GM19035 (cell line): Measurements from ENCODE around the gene SPNS1.
"Not testable (repeated sequence)": the region's sequence is repeated elsewhere in the genome, so short reads cannot be mapped to it uniquely, and the experiment has no call there.

Experiments used
- ATAC-seq: cut with Tn5 transposase; IDR thresholded peaks from one replicate; pipeline ENCODE4 v1.9.1; 2021; ENCODE audit not compliant: unreplicated experiment

SPNS1 gene

DNA sequence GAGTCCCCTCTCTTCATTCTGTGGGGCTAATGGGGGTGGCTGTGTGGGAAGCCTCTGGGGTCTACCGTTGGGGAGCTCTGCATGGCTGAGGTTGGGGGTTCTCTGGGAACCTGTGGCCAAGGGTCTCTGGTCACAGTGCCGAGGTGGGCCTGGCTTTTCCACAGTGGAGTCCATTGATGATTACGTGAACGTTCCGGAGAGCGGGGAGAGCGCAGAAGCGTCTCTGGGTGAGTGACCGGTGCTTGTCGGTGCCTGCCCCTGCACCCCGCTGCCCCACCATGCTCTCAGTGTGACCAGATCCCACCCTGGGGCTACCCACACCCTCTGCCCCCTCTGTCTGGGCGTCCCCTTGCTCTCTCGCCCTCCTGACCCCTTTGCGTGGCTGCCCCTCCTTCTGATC is 14.8 kb downstream of the SPNS1 start:
- ATAC-seq: no peak

DNA sequence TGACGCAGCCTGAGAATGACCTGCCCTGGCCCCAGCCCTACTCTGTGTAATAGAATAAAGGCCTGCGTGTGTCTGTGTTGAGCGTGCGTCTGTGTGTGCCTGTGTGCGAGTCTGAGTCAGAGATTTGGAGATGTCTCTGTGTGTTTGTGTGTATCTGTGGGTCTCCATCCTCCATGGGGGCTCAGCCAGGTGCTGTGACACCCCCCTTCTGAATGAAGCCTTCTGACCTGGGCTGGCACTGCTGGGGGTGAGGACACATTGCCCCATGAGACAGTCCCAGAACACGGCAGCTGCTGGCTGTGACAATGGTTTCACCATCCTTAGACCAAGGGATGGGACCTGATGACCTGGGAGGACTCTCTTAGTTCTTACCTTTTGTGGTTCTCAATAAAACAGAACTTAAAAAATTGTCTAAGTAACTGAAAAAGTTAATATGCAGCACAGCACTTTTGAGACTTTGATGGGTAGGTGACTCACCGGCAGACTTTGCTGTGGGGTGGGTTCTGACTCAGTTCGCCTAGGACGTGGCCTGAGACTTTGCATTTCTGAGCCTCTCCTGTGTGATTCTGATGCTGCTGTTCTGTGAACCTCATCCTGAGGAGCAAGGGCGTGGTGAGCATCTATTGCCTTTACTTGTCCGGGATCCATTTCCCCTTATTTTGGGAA is 15.9 kb downstream of the SPNS1 start:
- no peak for ATAC-seq

DNA sequence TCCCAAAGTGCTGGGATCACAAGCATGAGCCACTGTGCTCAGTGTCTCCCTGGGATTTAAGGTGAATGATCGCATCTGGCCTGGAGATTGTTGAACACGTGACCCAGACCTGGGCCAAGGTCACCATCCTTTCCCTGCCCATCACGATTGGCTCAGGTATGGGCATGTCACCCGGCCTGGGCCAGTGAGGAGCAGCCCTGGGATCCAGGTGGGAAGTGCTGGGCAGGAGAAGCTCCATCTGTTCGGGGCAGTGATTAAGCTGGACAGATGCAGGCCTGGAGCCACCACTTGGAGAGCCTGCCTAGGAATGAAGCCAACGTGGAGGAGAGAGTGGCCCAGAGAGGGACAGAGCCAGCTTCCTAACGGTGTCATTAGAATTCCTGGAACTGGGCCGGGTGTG is 17.1 kb downstream of the SPNS1 start:
- no peak for ATAC-seq

DNA sequence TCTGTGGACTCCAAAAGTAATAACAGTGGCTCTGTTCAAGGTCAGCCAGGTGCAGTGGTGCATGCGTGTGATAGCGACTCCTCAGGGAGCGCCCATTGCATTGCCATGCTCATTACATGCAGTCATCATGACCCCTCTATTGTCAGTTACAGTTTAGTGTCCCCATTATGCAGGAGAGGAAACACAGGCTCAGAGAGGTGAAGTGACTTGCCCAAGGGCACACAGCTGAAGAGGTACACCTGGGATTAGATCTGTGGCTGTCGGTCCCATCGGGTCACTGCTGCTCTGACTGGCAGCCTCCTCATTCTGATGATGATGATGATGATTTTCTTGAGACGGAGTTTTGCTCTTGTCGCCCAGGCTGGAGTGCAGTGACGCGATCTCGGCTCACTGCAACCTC is 17.9 kb downstream of the SPNS1 start:
- ATAC-seq: no peak

DNA sequence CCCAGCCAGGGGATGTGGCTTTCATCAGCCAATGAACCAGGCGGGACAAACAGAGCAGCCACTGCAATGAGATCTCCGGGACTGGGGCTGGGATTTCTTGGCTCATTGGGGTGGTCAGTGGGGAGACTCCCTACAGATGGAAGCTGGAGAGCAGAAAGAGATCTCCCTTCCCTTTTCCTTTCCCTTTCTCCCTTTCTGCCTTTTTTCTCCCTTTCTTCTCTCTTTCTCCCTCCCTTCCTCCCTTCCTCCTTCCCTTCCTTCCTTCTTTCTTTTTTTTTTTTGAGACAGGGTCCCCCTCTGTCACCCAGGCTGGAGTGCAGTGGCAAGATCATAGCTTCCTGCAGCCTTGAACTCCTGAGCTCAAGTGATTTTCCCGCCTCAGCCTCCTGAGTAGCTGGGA is 24.3 kb downstream of the SPNS1 start:
- ATAC-seq: no peak

DNA sequence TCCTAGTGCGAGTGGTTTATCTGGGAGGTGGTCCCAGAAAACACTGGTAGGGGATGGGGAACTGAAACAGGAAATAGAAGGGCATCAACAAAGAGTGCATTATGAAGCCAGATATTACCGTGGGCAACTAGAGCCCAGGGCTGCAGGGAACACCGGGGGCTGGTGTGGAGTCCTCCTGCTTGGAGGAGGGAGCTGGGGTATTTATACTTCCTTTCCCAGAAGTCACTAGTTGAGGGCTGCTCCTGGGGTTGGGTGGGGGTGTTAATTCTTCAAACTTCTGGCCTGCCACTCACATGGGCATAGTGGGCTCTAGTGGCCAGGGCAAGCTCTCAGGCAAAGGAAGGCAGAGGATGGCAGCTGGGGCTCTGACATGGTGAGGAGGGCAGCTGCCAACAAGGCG is 25.0 kb downstream of the SPNS1 start:
- no peak for ATAC-seq

DNA sequence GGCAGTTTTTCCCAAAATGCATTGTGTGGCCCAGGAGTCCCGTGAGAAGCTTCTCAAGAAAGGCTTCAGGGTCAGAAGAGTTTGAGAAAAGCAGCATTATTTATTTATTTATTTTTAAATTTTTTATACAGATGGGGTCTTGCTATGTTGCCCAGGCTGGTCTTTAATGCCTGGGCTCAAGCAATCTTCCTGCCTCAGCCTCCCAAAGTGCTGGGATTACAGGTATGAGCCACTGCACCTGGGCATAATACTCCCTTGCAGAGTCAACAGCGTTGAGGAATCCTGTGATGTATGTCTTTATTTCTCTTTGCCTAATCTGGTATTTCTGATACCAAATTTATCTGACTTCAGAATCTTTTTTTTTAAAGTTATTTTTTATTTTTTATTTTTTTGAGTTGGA is 25.4 kb downstream of the SPNS1 start:
- no peak for ATAC-seq

DNA sequence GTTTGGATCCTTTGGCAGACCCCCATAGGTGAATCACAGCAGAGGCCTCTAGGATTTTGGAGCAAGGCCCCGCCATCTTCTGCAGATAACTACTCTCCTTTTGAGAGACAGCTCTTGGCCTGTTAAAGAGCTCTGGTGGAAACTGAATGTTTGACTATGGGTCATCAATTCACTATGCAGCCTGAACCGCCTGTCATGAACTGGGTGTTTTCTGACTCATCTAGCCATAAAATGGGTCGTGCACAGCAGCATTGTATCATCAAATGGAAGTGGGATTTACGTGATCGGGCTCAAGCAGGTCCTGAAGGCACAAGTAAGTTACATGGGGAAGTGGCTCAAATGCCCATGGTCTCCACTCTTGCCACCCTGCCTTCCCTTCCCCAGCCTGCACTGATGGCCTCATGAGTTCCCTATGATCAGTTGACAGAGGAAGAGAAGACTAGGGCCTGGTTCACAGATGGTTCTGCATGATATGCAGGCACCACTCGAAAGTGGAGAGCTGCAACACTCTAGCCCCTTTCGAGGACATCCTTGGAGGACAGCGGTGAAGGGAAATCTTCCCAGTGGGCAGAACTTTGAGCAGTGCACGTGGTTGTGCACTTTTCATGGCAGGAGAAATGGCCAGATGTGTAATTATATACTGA is 30.0 kb downstream of the SPNS1 start:
- not testable (repeated sequence) for ATAC-seq

DNA sequence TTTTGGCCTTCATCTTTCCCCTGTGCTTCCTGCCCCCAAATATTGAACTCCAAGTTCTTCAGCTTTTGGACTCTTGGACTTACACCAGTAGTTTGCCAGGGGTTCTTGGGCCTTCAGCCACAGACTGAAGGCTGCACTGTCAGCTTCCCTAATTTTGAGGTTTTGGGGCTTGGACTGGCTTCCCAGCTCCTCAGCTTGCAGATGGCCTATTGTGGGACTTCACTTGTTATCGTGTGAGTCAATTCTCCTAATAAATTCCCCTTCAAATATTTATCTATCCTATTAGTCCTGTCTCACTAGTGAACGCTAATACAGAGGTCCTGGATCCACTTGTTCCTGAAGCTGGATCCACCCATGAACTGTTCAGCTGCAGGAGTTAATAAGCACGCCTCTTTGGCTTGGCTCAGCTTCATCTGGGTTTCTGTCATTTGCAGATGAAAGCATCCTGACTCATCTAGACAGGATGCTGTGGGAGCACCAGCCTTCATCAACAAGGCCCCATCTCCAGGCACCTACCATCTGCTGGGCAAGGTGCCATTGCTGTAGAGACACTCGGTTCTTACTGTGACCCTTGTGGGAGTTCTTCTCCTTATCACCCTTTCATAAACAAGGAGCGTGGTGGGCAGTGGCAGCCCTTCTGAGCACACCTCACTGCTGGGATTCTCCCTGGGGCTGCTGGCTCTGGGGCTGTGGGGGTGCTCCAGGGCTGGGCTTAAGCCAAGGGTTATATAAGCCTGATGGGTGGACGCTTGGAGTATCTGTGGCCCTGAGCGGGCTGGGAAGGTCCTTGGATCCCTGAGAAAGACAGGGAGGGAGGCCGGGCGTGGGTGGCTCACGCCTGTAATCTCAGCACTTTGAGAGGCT is 33.4 kb downstream of the SPNS1 start:
- no peak for ATAC-seq

DNA sequence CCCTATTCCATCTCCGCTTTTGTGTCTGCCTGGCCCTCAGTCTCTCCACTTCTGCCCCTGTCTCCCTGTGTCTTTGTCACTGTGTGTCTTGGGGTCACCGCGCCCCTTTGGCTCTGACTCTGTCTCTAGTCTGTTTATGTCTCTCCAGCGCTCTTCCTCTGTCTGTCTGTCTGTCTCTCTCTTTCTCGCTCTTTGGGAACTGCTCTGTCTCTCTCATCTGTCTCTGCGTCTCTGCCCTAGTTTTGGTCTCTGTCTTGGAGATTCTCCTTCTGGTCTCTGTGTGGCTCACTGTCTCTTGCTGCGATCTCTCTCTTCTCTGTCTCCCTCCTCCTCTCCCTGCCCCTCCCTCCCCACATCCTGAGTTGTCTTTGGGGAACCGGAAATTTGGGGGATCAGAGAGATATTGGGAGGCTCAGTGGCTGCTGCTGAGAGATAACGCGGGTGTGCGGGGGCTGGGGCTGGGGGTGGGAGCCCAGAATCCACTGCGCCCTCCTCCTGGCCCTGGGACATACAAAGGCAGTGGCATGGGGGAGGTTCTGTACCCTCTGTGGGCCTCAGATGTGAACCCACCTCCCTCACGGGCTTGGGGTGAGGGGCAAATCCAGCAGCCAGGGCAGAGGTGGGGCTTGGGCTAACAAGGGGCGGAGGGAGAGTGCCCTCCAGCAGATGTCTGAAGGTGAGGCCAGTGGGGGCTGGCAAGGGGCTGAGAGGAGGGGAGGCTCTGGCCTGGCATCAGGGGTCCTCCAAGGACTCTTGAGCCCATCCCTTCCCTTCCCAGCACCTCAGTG is 34.7 kb downstream of the SPNS1 start:
- no peak for ATAC-seq

DNA sequence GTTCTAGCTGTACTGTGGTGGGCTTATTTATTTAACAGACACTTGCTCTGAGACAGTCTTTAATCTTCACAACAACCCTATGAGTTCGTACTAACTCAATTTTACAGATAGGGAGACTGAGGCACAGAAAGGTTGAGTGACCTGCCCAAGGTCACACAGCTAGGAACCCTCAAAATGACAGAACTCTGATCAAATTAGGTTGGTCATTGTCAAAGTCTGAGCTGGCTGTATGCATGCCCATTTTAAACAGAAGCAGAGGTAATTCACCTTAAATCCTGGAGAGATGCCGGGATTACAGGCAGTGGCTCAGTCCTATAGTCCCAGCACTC is 35.2 kb downstream of the SPNS1 start:
- ATAC-seq: no peak

DNA sequence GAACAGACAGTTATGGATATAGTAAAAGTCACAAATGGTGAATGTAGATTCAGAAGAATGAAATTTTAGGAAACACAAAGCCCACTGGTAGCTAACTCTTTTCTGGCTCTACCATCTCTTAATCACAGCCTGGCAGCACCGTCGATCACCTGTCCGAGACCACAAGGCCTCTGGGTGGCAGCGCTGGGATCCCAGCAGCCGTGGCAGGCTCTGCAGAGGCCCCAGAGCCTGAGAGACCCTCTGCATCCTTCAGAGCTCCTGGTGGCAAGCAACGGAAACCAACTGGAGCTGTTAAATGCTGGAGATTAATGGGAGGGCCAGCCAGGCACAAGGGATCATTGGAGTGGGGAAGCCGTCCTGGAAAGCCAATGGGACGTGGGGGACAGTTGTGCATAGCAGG is 36.5 kb downstream of the SPNS1 start:
- no peak for ATAC-seq

DNA sequence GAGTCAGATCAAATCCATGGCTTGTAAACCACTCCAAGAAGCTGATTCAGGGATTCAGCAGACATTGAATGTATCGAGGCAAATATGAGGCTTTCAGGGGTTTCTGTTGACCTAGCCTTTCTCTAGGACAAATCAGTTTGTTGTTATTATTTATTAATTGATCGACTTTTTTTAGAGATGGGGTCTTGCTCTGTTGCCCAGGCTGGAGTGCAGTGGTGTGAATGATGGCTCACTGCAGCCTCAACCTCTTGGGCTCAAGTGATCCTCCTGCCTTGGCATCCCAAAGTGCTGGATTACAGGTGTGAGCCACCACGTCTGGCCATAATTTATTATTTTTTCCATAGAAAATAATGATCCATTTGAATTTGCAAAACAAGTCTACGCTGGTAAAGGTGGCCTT is 37.3 kb downstream of the SPNS1 start:
- ATAC-seq: no peak

DNA sequence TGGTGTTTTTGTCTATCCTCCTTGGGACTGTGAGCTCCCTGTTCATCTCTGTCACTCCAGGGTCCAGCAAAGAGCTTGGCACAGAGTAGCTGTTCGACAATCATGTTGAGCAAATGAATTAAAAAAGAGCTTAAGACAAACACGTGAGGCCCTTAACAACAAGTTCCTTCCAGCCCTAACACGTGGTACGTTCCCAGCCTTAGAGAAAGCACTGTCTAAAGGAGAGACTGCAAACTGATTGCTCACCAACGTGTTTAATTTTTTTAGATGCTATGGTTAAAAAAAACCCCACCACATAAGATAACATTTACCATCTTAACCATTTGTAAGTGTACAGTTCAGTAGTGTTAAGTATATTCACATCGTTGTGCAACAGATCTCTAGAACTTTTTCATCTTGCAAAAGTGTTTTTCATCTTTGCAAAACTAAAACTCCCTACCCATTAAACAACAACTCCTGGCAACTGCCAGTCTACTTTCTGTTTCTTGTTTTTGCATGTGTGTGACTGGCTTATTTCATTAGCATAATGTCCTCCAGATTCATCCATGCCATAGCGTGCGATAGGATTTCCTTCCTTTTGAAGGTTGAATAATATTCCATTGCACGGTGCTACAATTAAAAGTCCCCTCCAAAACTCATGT is 38.5 kb downstream of the SPNS1 start:
- ATAC-seq: no peak

DNA sequence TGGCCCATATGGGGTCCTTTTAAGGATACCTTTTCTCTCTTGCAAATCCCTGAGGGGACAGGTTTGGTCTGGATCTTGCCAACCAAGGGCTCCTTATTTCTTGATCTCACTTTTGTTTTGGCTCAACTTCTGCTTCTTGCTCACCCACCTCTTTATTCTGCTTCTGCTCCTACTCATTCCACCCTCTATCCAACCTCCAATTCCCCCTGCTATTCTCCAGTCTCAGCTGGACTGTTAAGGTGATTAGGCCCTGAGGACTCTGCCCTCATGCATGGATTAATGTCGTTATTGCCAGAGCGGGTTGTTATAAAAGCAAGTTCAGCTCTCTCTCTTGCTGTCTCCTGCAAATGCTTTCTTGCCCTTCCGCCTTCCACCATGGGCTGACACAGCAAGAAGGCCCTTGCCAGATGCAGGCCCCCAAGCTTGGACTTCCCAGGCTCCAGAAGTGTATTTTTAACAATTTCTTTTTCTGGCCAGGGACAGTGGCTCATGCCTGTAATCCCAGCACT is 40.0 kb downstream of the SPNS1 start:
- ATAC-seq: no peak

DNA sequence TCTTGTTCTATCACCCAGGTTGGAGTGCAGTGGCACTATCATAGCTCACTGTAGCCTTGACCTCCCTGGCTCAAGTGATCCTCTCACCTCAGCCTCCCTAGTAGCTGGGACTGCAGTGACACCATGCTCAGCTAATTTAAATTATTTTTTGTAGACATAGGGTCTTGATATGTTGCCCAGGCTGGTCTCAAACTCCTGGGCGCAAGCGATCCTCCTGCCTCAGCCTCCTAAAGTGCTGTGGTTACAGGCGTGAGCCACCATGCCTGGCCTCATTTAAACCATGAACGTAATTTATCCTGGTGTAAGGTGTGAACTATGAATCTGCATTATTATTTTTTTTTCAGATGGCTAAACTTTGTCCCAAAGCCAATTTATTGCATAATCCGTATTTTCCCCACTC is 47.6 kb downstream of the SPNS1 start:
- no peak for ATAC-seq

DNA sequence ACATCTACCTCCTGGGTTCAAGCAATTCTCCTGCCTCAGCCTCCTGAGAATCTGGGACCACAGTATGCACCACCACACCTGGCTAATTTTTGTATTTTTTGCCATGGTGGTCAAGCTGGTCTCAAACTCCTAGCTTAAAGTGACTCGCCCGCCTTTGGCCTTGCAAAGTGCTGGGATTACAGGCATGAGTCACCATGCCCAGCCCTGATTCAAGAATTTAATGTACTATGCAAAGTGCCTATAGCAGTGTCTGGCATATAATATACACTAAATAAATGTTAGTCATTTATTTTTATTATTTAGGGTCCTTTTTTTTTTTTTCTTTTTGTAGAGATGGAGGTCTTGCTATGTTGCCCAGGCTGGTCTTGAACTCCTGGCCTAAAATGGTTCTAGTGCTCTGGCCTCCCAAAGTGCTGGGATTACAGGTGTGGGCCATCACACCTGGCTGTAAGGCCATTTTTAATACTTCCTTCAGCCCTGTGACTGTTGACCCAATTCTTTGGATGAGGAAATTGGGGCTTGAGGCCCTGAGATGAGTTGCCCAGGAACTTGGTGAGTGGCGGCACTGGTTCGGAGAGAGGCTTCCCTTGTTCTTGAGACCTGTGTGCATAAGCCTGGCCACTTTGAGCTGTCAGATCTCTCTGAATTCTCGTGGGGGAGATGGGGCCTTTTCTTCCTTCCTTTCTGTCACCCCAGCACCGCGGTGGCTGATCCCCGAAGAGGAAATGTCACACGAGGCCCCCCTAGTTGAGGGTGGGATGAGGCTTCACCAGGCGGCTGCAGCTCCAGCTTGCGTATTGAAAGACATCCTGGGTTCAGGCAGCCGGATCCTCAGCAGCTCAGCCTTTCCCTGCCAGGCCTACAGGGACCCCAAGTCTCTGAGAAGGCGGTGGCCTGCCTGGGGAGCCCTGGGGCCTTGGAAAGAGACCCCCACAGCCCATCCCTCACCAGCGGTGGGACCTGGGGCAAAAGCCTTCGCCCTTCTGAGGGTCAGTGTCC is 49.0 kb downstream of the SPNS1 start:
- no peak for ATAC-seq

DNA sequence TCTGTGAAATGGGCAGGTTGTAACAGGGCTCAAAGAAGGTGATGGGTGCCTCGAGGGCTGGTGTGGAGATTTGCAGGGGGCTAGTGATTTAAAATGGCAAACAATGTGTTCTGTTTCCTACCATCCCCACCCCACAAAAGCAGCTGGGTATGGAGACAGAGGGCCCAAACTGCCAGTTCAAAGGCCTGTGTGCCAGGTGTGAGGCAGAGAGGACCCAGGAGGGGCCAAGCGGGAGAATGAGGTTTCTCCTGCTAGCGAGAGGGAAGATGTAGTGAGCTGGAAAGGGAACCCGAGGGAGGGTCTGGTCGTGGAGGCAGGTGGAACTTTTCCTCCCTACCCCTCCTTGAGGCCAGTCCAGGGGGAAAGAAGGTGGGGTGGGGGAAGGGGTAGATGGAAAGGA is 49.7 kb downstream of the SPNS1 start:
- ATAC-seq: no peak

DNA sequence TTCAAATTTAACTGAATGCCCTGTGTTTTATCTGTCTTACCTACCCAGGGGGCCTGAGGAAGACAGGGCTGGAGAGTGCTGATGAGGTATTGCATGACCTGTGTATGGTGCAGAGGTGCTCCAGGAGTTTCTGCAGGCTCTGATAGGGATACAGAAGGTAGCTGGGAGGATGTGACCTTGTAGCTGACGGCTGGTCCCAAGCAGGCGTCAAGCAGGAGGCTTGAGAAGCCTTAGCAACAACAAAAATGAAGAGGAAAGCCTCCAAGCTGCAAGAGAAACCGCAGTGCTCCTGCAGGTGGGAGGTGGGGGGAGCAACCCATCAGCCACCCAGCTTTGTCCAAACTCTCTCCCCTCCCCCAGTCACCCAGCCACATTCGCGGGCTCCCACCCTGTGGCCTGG is 50.6 kb downstream of the SPNS1 start:
- no peak for ATAC-seq

DNA sequence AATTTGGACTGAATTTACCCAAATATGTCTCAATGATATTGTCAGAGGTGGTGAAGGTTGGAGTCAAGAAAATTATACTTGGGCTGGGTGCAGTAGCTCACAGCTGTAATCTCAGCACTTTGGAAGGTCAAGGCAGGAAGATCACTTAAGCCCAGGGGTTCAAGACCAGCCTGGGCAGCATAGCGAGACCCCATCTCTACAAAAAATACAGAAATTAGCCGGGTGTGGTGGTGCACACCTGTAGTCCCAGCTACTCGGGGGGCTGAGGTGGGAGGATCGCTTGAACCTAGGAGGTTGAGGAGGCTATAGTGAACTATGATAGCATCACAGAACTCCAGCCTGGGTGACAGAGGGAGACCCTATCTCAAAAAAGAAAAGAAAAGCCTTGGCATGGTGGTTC is 51.2 kb downstream of the SPNS1 start:
- ATAC-seq: no peak
